HS-5 (cell line): ENCODE data around the gene NDUFV1.
"Not testable (repeated sequence)": the region's sequence is repeated elsewhere in the genome, so short reads cannot be mapped to it uniquely, and the experiment has no call there.

Experiments used
- DNase-seq: peaks from one replicate; pipeline ENCODE4 v3.0.0-alpha.2; 2012; ENCODE audit warnings: low read depth

NDUFV1 gene

DNA sequence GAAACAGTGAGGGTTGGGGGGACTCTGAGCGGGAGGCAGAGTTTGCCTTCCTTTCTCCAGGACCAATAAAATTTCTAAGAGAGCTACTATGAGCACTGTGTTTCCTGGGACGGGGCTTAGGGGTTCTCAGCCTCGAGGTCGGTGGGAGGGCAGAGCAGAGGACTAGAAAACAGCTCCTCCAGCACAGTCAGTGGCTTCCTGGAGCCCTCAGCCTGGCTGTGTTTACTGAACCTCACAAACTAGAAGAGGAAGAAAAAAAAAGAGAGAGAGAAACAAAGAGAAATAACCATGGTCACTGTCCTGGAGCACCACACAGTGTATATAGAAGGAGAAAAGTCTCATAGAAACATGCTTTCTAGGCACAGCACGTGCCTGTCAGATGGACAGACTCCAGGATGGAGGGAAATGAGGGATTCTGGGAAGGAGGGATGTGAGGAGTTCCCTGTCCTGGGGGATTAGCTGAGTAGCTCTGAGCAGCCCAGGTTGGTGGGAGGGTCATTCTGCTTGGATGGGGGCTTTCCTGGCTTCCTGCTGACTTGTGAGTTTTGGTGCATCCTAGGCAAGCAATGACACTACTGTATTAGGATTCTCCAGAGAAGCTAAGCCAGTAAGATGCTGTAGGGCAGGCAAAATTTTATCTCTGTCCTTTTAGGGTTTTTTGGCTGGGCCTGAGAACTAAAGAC is 20.0 kb upstream of the NDUFV1 start:
- no peak for DNase-seq

DNA sequence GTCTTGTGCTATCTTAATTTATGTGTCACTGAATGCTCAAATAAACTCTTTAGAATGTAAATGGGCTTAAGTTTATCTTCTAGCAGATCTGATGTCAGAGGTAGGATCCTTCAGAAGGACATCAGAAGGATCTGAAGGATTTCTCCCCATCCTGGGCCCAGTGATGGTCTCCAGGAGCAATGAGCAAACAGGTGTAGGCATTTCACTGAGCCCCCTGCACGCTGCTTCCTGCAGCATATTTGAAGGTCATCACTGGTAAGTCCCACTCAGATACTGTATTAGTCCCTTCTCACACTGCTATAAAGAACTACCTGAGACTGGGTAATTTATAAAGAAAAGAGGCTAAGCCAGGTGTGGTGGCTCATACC is 18.6 kb upstream of the NDUFV1 start:
- DNase-seq = no peak

DNA sequence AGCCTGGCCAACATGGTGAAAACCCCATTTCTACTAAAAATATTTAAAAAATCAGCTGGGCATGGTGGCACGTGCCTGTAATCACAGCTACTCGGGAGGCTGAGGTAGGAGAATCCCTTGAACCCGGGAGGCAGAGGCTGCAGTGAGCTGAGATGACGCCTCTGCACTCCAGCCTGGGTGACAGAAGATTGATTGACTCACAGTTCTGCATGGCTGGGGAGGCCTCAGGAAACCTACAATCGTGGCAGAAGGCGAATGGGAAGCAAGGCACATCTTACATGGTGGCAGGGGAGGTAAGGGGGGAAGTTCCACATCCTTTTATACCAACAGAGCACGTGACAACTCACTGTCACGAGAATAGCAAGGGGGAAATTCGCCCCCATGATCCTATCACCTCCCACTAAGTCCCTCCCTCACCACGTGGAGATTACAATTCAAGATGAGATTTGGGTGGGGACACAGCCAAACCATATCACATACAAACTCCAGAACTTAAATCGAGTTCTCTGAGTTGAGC is 17.8 kb upstream of the NDUFV1 start:
- DNase-seq = not testable (repeated sequence)

DNA sequence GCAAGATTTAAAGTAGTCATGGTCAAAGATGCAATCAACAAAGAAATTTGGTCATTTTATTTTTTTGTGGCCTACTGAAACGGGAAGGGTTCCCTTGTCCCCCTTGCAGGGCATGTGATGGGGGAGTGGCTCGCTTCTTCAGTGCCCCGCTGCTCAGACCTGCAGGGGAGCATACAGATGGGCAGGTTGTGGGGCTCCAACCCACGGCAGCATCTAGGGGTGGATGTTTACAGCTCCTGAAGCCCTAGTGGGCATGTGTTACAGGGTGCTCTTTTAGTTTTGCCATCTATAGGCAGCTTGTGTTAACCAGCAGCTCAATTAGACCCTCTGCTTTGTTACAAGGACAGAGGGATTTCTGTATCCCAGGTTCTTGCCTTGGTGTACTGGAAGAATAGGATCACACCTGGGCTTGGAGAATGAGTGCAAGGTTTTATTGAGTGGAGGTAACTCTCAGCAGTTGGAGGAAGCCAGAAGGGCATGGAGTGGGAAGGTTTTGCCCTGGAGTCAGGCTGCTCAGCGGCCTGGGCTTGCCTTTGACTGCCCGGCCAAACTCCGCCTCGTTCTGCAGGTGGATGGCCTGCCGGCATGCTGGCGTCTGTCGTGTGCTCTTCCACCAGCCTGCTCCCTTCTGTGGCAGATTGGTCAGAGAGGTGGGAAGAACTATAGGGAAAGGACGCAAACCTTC is 13.7 kb upstream of the NDUFV1 start:
- no peak for DNase-seq

DNA sequence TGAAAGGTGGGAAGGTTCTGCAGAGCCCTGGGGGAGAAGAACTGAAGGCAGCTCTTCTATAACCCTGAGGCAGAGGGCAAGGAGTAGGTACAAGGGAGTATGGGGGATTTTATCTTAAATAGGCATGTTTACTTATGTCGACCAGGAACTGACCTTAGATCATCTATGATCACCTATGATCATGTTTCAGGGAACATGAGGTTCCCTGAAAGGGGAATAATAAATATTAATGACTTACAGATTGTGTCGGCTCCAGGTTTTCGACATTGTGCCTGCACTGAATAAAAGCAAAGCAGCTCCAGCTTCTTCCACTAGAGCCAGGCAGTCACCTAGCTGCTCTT is 13.2 kb upstream of the NDUFV1 start:
- DNase-seq = no peak

DNA sequence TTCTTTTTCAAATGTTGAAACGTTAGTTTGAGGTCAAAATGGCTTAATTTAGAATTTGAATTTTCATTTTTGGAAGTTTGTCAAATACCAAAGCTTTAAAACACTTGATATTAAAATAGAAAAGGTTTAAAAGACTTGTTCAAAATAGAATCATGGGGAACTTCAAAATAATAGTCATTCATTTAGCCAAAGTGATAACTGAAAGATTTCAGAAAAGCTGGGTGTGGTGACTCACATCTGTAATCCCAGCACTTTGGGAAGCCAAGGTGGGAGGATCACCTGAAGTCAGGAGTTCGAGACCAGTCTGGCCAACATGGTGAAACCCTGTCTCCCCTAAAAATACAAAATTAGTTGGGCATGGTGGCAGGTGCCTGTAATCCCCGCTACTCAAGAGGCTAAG is 12.3 kb upstream of the NDUFV1 start:
- no peak for DNase-seq

DNA sequence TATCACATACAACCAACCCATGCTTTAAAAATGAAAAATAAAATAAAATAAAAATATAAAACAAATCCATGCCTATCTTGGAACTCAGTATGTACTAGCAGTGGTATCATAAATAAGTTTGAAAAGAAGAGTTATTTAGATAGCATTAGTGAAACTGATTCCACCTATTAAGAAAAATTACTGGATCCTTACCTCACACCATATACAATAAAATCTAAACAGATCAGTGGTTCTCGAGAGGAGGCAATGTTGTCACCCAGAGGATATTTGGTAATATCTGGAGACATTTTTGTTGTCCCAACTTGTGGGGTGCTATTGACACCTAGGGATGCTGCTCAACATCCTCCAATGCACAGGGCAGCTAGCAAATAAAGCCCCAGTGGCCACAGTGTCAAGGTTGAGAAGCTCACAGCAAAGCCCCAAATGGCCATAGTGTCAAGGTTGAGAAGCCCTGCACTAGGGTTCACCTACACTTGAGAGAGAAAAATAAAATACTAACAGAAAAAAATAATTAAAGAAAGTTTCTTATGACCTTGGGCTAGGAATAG is 9.9 kb upstream of the NDUFV1 start:
- no peak for DNase-seq

DNA sequence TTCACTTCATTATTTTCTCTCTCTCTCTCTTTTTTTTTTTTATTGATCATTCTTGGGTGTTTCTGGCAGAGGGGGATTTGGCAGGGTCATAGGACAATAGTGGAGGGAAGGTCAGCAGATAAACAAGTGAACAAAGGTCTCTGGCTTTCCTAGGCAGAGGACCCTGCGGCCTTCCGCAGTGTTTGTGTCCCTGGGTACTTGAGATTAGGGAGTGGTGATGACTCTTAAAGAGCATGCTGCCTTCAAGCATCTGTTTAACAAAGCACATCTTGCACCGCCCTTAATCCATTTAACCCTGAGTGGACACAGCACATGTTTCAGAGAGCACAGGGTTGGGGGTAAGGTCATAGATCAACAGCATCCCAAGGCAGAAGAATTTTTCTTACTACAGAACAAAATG is 9.3 kb upstream of the NDUFV1 start:
- DNase-seq = not testable (repeated sequence)

DNA sequence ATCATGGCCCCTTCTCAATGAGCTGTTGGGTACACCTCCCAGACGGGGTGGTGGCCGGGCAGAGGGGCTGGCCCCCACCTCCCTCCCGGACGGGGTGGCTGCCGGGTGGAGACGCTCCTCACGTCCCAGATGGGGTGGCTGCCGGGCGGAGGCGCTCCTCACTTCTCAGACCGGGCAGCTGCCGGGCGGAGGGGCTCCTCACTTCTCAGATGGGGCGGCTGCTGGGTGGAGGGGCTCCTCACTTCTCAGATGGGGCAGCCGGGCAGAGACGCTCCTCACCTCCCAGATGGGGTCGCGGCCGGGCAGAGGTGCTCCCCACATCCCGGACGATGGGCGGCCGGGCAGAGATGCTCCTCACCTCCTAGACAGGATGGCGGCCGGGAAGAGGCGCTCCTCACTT is 8.8 kb upstream of the NDUFV1 start:
- DNase-seq = not testable (repeated sequence)

DNA sequence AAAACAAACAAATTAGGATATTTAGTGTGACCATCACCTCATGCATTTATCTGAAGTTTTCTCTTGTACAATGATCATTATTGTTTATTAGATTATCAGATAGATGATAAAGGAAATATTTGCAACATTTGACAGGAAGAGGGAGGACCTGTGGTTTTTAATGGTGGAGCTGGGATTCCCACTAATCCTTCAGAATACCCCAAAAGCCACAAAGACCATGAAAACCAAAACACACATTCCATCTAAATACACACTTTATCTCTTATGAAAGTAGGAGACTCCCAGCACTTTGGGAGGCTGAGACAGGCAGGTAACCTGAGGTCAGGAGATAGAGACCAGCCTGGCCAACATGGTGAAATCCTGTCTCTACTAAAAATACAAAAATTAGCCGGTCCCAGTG is 7.6 kb upstream of the NDUFV1 start:
- no peak for DNase-seq

DNA sequence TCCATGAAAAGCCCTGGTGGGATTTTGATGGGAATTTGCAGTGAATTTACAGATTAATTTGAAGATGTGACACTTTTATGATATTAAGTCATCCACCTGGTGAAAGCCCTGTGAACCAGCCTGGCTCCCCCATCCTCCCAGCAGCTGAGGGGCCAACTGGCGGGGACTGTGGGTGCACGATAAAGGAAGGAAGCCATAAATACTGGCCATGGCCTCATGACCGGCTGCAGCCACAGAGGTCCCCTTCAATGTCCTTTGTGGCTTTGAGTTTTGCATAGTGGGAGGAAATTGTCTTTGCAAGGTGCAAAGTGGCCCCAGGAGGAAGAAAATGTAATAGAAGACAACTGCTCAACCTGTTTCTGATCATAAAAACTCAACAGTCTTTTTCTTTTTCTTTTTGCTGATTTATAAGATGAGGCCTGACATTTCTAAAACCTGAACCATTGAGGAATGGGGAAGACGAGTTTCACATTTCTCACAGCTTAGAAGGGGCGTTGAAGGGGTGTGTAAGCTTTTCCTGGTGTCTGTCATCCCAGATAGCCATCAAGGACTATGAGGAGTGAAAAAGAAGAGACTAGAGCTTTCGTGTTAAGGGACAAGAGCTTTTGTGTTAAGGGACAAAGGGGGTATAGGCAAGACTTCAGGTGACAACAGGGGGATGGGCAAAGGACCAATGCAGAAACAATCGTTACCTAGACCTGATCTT is 6.3 kb upstream of the NDUFV1 start:
- DNase-seq = no peak

DNA sequence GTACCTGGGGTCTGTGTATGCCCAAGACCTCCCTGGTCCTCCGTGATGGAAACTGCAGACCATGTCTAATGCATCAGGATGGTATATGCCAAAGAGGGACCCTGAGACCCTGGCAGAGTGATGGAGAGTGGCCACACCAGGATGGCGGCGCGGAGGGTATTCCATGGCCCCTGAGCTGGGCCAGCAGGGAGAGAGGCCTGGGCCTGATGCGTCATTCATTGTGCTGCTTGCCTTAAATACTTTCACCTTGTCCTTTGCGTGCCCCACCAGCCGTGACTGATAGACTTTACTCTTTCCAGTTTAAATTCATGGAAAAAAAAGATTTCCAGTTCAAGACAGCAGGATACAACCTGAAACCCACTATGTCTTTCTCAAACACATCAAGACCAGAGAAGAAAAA is 5.6 kb upstream of the NDUFV1 start:
- DNase-seq = no peak

DNA sequence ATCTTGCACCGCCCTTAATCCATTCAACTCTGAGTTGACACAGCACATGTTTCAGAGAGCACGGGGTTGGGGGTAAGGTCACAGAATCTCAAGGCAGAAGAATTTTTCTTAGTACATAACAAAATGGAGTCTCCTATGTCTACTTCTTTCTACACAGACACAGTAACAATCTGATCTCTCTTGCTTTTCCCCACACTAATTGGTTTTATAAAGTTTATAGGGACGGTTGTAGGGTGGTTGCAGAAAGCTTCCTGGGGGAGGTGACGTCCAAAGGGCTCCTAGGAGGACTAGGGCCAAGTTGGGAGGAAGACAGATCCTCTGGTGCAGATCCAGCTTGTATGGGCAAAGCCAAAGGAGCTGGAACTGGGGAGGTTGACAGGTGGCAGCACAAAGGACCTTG is 2.6 kb upstream of the NDUFV1 start:
- not testable (repeated sequence) for DNase-seq

DNA sequence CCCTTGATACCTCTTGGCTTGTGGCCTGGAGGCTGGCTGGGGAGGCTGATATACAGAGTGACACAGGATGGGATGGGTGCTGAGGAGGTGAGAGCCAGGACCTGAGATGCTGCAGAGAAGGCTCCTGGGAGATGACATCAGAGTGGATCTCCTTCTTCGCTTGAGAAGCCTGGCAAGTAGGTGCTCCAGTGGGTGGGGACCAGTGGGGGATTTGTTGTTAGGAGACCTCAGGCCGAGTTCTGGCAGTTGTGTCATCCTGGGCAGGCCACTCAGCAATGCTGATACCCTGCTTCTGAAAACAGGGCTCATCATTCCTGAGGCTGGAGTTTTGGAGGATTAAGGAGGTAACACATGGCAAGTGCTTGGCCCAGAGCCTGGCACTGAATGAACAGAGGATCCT is 1.9 kb upstream of the NDUFV1 start:
- DNase-seq = no peak

DNA sequence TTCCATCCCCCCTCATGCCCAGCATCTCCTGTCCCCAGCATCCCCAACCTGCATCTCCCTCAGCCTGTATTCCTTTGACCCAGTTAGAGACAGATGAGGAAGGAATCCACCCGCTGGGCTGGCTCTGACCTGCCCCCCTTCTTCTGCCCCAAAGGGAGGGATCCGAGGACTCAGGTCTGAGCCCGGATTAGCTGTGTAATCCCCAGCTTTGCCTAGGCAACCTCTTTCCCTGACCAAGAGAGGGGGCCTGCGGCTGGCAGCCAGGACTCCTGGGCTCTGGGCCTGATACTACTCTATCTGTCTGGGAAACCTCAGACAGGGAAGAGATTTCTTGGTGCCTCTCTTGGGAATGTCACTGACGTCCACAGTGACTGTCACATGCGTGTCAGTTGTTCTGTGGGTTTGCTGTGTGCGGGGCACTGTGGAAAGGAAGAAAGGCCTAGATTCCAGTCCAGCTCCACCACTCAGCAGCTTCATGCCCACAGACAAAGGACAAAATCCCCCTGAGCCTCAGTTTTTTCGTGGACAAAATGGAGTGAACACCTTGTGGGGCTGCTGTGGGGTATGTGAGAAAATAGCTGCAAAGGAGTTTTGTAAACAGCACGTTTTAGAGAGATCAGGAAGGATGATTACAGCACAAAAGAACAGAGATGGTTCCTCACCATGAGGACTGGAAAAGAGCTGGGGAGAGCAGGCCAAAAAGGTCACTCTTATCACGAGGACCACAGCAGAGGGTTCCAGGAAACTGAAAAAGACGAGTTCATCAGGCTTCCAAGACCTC is 1.3 kb upstream of the NDUFV1 start:
- no peak for DNase-seq

DNA sequence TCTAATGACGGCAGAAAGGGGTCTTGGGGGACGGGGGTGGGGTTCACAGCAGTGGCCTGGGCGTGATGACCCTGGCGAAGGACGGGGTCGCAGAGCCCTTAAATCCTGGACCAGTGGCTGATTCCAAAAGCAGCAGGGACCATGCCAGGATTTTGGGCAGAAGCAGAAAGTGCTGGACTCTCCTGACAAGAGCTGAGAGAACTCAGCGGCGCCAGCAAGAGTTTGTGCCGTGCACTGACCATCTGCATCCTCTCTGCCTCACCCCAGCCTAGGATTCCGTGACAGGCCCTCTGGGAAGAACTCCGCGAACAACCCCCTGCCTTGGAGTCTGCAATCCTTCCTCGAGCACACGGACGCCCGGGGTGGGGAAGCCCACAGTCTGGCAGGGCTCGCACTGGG is 644 bp upstream of the NDUFV1 start:
- no peak for DNase-seq

DNA sequence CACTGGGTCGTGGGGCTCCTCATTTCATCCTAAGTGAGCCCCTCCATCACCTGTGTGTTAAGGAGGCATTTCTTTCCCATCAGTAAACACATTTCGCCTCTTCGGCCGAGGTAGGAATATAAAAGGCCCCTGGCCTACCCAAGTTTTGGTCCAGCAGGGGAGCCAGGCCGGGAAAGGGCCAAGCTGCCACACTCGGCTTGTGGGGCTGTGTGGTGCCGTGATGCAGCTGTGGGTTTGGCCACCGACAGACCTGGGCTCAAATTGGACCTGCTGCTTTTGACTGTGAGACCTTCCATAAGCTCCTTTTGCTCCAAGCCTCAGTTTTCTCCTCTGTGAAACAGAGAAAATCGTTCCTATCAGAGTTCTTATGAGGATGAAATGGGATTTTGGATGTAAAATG is 771 bp downstream of the NDUFV1 start:
- no peak for DNase-seq

DNA sequence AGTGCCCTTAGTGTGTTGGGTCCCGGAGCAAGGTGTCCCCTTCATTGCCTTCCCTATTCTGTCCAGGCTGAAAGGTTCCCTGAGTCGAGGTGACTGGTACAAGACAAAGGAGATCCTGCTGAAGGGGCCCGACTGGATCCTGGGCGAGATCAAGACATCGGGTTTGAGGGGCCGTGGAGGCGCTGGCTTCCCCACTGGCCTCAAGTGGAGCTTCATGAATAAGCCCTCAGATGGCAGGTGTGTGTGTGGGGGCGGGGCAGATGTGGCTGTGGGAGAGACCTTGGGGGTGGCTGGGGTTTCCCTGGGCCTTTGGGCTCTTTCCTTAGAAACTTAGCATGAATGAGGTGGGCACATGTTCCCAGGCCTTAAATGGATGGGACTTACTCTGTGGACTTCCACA is 1.8 kb downstream of the NDUFV1 start:
- DNase-seq = no peak

DNA sequence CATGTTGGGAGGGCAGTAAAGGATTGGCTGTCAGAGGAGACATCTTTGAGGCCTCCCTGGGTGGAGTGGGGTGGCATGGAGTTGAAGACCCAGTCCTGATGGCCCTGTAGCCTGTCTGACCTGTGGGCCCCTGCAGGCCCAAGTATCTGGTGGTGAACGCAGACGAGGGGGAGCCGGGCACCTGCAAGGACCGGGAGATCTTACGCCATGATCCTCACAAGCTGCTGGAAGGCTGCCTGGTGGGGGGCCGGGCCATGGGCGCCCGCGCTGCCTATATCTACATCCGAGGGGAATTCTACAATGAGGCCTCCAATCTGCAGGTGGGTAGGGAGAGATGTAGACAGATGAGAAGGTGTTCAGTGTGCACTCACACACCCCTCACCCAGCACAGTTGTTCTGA is 2.6 kb downstream of the NDUFV1 start:
- DNase-seq = no peak

DNA sequence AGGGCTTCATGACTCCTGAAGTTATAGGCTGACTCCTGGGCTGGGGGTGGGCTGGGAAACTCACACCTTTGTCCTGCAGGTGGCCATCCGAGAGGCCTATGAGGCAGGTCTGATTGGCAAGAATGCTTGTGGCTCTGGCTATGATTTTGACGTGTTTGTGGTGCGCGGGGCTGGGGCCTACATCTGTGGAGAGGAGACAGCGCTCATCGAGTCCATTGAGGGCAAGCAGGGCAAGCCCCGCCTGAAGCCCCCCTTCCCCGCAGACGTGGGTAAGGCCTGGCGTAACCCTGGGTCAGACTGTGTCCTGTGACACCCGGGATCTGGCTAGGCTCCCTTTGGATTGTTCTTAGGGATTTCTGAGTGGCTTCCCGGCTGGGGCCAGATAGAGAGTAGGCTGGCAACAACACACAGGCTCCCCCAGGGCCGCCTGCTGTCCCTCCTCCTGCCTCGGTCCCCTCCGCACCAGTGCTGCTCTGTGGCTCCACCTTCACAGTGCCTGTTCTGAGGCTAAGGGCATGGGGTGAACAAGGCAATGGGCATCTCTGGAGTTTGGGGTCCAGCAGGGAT is 3.6 kb downstream of the NDUFV1 start:
- no peak for DNase-seq

DNA sequence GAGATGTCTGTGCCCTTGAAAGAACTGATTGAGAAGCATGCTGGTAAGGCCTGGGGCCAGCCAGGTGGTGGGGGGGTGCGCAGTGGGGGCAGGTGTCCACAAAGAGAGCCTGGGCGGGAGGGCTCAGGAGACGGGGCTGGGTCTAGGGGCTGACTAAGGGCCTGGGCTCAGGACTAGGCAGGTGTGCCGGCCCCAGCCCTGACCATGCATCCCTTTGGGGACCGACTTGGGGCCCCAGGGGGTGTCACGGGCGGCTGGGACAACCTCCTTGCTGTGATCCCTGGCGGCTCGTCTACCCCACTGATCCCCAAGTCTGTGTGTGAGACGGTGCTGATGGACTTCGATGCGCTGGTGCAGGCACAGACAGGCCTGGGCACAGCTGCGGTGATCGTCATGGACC is 4.4 kb downstream of the NDUFV1 start:
- DNase-seq = no peak
